Esophagus squamous epithelium (tissue), 5 donors: ENCODE data around the gene BATF. TPM values are rescaled to one million over a fixed set of nuclear protein-coding genes. Genes with fewer than 3 reads are reported as not detected.

Experiments
- DNase-seq: peaks from one replicate; lab custom pipeline; 2025; lab: John Stamatoyannopoulos, UW
- H3K27ac ChIP-seq, 4 donors: fragments of 200-600 bp; sonication (generic); one replicate each; pipeline ENCODE4 v1.5.1; 2016 to 2019; ENCODE audit warnings: mild to moderate bottlenecking in 1 of 4
- H3K27me3 ChIP-seq, 4 donors: fragments of 200-600 bp; sonication (generic); 1 replicate in 3 of 4; 2 replicates in 1 of 4; pipeline versions ENCODE4 v1.5.1 to v1.6.0; 2017 to 2021; ENCODE audit warnings: antibody characterized with exemption in 1 of 4
- H3K36me3 ChIP-seq, 3 donors: fragments of 200-600 bp; sonication (generic); one replicate each; pipeline ENCODE4 v1.5.1; 2016 to 2019
- H3K4me1 ChIP-seq, 3 donors: fragments of 200-600 bp; sonication (generic); one replicate each; pipeline ENCODE4 v1.5.1; 2017 to 2019
- H3K4me3 ChIP-seq, 4 donors: fragments of 200-600 bp; sonication (generic); 1 replicate in 3 of 4; 2 replicates in 1 of 4; pipeline ENCODE4 v1.5.1; 2016 to 2019; ENCODE audit warnings: mild to moderate bottlenecking in 2 of 4, moderate library complexity in 1 of 4
- H3K9me3 ChIP-seq, 3 donors: fragments of 200-600 bp; sonication (generic); one replicate each; pipeline ENCODE4 v1.5.1; 2016 to 2019
- CTCF ChIP-seq, 6 experiments: fragments of 450-650 bp in 4 of 6; fragments of 200-600 bp in 2 of 6; sonication (generic) in 2 of 6; IDR thresholded peaks; one replicate each; pipeline ENCODE4 v1.5.1; 2016 to 2019; ENCODE audit warnings: antibody characterized with exemption in 6 of 6, mild to moderate bottlenecking in 4 of 6, moderate library complexity in 4 of 6
- POLR2A ChIP-seq, 4 donors: fragments of 450-650 bp; IDR thresholded peaks; one replicate each; pipeline ENCODE4 v1.6.1; 2017; ENCODE audit warnings: antibody characterized with exemption in 4 of 4, mild to moderate bottlenecking in 4 of 4, moderate library complexity in 3 of 4
- WGBS, 2 donors: methylation state at CpG; one replicate each; pipeline ENCODE4 v1.1.5; 2018; 5-methylcytosine and 5-hydroxymethylcytosine counted together
- intact Hi-C: fragments of 100-400 bp; cut with DNase I; formaldehyde crosslinking; loops from one replicate; pipeline ENCODE4 v1.15.0; 2022
- total RNA-seq, 4 donors: library from RNA; depleted of rRNA; stranded (reverse); fragments of >200 nt; gene quantifications; one replicate each; pipeline ENCODE4 v1.1.0, GENCODE V29; 2016
- donor health status: DM: yes; HTN: yes; CAD: no.

The BATF gene
- total RNA-seq, 4 donors from 2014 or later: 1.7 to 14.5 (median 6.8) TPM

- Histone ChIP-seq H3K4me1 (peaks cover 7 to 28% (median 11%) of the 10 kb centered on the region in 3 donors), H3K4me3 (no peak overlapping the region), H3K27me3 (no peaks in the 10 kb centered on the region), H3K36me3 (no peaks in the 10 kb centered on the region), H3K27ac (no peak overlapping the region), H3K9me3 (no peaks in the 10 kb centered on the region)
- 83% methylated on average over 5 of the region's 5 CpGs for WGBS, 2 donors
- no peak for DNase-seq
- no peak for TF ChIP-seq POLR2A (IDR thresholded peaks at IDR 0.05)
- TF ChIP-seq CTCF (IDR thresholded peaks at IDR 0.05): no peak
- intact Hi-C loops: no loop called here
Measured at GRCh38 chr14:75558440-75558839, 36.2 kb downstream of the BATF start.

GRCh38 chr14:75559045-75559444, 36.8 kb downstream of the BATF start:
- H3K4me3 ChIP-seq: no peak overlapping the region
- intact Hi-C loops: no loop called here
- H3K27ac ChIP-seq: no peak overlapping the region
- H3K9me3 ChIP-seq: no peaks in the 10 kb centered on the region
- no peaks in the 10 kb centered on the region for H3K27me3 ChIP-seq
- WGBS, 2 donors: 91 to 93% methylated on average over 5 to 6 of the region's 6 CpGs
- DNase-seq: no peak
- TF ChIP-seq POLR2A (IDR thresholded peaks at IDR 0.05) (no peak), CTCF (IDR thresholded peaks at IDR 0.05) (no peak)
- no peaks in the 10 kb centered on the region for H3K36me3 ChIP-seq
- H3K4me1 ChIP-seq: peaks cover 7 to 28% (median 11%) of the 10 kb centered on the region in 3 donors

- Histone ChIP-seq H3K27me3 (no peaks in the 10 kb centered on the region), H3K36me3 (no peaks in the 10 kb centered on the region), H3K9me3 (no peaks in the 10 kb centered on the region), H3K4me1 (peaks cover 7 to 25% (median 11%) of the 10 kb centered on the region in 3 donors), H3K27ac (peak overlapping the region in 1 of 4 donors; percentile 14), H3K4me3 (no peak overlapping the region)
- intact Hi-C loops: loop anchor here (10.0 kb wide), 1 partner anchor 245 kb away; no protein-coding TSS in a partner anchor
- no peak for DNase-seq
- 86 to 87% methylated on average over 5 to 6 of the region's 6 CpGs for WGBS, 2 donors
- TF ChIP-seq POLR2A (IDR thresholded peaks at IDR 0.05): no peak
- TF ChIP-seq CTCF (IDR thresholded peaks at IDR 0.05): no peak
Measured at GRCh38 chr14:75559451-75560222, 37.4 kb downstream of the BATF start.

DNA sequence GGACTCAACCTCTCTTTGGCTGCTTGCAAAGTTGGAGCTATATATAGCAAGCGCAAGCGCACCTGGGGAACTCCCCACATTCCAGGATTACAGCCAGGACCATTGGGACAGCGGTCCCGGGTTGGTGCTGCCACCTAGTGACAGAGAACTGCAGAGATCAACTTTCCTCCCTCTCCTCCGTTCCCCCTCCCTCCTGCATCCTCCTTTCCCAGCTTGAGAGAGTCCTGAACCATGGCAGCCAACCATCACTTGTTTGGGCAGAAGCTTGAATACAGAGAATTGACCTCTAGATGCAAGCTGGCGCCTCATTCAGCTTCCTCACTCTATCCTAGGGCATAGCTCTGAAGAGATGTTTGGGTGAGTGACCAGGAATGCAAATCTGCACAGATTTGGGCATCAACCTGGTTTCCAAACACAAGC, 38.8 kb downstream of the BATF start:
- H3K27me3 ChIP-seq: no peaks in the 10 kb centered on the region
- H3K36me3 ChIP-seq: no peaks in the 10 kb centered on the region
- no peaks in the 10 kb centered on the region for H3K9me3 ChIP-seq
- H3K4me1 ChIP-seq: peaks cover 7 to 20% (median 11%) of the 10 kb centered on the region in 3 donors
- TF ChIP-seq CTCF (IDR thresholded peaks at IDR 0.05) (peak; percentile 58 to 90 (median 78)), POLR2A (IDR thresholded peaks at IDR 0.05) (no peak)
- no peak for DNase-seq
- no peak overlapping the region for H3K4me3 ChIP-seq
- no peak overlapping the region for H3K27ac ChIP-seq
- WGBS, 2 donors: 3 to 7% methylated on average over 4 to 6 of the region's 6 CpGs
- intact Hi-C loops: loop anchor here (10.0 kb wide), 1 partner anchor 246 kb away; no protein-coding TSS in a partner anchor

DNA sequence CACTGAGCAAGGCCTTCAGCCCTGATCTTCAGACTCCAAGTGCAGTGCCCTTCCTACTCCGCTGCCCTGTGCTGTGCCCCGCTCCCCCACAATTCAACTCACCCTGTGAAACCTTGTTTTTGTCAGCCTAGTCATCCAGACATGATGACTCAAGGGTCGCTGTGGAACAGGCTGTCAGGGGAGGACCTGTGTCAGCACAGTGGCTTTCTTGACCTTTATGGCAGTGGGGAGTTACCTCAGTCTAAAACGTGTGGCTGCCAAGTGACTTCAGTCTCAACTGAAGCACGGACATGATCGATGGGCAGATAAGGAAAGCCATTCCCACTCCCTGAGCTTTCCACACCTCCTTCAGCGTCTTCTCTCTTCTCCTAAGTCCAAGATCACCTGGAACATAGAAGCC, 39.8 kb downstream of the BATF start:
- Histone ChIP-seq H3K36me3 (no peaks in the 10 kb centered on the region), H3K27ac (no peak overlapping the region), H3K27me3 (no peaks in the 10 kb centered on the region), H3K4me3 (no peak overlapping the region), H3K9me3 (no peaks in the 10 kb centered on the region), H3K4me1 (peaks cover 7 to 20% (median 11%) of the 10 kb centered on the region in 3 donors)
- 55 to 68% methylated on average over 7 of the region's 7 CpGs for WGBS, 2 donors
- TF ChIP-seq CTCF (IDR thresholded peaks at IDR 0.05): no peak
- no peak for TF ChIP-seq POLR2A (IDR thresholded peaks at IDR 0.05)
- no peak for DNase-seq
- intact Hi-C loops: loop anchor here (10.0 kb wide), 1 partner anchor 247 kb away; no protein-coding TSS in a partner anchor
